Stimulated activated CD4-positive, alpha-beta T cell treated with anti-CD3 and anti-CD28 coated beads, Interleukin-15, amount 100 ng/mL, for 1 hour (primary cell): ENCODE measurements around the gene TFAP2B.

Source experiments
- DNase-seq, 2 donors: peaks; one replicate each; pipeline ENCODE4 v3.0.0-alpha.2; 2020; ENCODE audit warnings: low read depth in 1 of 2, low spot score in 1 of 2

Gene TFAP2B

DNA sequence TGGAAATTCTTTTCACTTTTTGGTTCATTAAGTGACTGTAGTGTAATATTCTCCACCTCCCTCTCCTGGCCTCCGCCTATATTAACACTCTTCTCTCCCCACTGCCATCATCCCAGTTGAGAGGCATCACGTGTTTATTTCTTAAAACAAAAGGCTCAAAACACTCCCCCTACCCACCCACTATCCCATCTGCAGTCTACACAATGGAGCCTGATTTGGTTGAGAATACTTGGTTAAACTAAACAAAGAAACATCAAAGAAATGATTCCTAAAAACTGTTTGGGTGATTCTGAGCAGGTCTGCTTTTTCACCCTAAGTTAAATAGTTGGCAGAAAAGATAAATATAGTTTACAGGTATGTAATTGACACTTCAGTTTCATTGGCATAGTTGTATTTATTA lies 5.9 kb downstream of the TFAP2B start:
- no peak for DNase-seq

DNA sequence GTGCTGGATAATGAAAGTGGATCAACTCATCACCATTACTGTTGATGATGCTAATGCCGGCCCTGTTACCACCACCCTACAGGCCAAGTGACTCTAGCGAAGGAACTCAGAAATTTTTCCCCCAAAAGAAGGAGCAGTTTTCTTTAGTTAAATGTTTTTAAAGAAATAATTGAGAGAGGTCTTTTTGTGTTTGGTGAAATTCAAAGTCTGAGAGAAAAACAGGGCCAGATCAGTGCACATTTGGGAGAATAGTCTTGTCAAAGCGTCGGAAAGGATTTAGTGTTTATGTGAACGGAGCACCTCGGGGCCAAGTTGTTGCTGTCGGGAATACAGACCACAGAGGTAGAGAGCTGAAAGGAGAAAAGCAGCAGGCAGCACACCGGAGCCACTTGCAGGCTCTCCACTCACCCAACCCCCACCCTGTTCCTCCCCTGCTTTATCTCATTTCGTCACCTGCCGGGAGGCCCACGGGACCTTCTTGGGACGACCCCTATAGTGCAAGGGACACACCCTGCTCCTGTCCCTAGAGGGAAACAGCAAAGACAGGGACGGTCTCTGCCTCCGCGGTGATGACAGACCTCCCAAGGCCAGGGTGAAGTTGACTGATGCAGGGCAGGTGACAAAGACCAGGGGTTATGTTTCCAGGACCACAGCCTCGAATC lies 6.8 kb downstream of the TFAP2B start:
- DNase-seq = no peak

DNA sequence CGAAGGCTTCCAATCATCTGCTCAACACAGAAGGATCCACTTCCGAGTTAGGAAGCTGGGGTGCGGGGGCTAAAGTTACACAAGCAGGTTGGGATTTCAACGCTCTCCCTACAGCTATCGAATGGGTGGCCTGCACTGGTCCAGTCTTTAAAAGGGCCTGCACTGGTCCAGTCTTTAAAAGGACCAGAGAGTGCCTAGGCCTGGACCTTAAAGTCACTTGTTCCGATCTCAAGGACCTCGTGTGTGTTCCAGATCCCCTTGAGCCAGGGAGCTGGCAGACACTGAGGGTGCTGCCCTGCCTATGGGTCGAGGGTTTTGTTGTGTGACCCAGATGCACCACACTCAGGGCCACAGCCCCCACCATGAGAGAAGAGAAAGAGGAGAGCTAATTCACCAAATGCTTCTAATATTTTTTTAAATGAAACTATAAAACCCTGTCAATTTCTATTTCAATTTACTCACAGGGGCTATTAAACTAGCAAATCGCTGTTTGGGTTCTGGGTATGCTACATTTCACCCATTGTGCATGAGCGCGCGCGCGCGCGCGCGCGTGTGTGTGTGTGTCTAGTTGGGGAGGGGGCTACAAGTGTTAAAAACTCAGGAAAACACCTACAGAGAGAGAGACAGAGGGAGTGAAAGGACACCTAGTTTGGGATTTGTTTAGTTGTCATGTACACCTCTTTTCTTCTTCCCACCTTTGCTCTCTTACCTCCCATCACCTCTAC lies 7.5 kb downstream of the TFAP2B start:
- DNase-seq = no peak

- no peak for DNase-seq
Measured at GRCh38 chr6:50826803-50827202, 8.1 kb downstream of the TFAP2B start.

DNA sequence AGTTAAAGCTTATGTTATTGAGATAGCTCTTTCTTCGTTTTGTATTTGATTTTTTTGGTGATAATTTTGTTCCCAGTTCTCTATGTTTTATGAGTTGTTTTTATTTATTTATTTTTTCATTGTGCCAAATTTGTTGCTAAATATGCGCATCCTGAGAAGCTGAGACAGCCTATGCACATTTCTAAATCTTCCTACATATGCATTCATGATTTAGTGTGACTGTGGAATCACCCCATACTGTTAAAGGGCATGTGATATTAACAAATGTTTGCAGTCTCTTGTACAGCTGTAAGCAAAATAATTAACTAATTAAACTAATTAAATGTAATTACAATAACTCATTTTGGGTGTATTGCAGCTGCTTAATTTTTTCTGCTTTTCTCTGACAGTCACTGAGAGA lies 10.4 kb downstream of the TFAP2B start:
- DNase-seq = no peak

- no peak for DNase-seq
Measured at GRCh38 chr6:50829898-50830444, 11.3 kb downstream of the TFAP2B start.

GRCh38 chr6:50831186-50831585 lies 12.5 kb downstream of the TFAP2B start:
- no peak for DNase-seq

- no peak for DNase-seq
Measured at GRCh38 chr6:50832912-50833311, 14.2 kb downstream of the TFAP2B start.

GRCh38 chr6:50834929-50835410 lies 16.3 kb downstream of the TFAP2B start:
- DNase-seq = no peak

DNA sequence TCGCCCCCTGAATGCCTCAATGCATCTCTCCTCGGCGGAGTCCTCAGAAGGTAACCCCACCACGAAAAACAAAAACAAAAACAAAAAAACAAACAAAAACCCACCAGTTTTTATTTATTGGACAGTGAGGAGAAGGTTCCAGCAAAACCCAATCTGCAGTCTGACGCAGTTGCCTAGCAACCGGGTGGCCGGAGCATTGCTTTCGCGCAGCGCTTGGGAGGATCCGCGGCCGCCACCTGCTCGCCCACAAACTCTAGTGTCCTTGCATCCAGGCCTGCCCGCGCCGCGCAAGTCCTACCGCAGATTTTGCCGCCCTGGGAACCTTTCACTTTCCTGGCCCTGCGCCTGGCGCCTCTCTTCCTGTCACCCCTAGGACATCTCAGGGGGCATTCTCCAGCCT lies 17.6 kb downstream of the TFAP2B start:
- DNase-seq = no peak

DNA sequence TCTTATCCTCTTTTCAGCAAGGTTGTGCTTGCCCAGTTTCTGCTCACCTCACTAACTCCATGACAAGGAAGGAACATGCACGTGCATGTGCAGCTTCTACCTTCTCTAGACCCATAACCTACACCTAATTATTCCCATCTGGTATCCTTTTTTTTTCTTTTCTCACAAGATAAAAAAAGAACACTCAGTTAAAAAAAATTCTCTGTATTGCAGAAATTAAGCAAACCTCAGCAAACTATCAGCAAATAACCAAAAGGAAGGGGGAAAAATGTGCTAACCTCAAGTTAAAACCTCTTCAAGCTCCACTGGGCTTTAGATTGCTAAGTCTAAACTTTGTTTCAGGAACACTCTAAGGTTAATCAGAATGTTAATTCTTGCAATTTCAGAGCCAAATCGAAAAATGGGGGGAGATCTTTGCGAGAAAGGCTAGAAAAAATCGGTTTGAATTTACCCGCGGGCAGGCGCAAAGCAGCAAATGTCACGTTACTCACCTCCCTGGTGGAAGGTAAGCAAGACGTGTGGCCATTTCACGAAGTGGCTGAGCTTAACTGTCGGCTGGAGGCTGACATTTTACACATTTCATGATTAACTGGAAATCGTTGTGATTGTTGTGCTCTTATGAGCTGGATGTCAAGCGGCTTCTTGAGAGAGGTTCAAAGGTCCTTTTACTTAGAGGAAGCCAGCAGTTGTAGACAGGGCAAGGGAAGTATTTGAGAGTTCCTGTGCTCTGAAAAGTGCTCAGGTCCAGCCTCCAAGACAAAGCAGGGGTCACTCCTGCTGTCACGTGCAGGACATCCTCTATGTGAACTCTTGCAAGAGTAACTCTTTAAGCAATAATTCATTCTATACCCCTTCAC lies 19.1 kb downstream of the TFAP2B start:
- DNase-seq = no peak

- no peak for DNase-seq
Measured at GRCh38 chr6:50840112-50840810, 21.6 kb downstream of the TFAP2B start.

GRCh38 chr6:50840811-50841192 lies 22.1 kb downstream of the TFAP2B start:
- DNase-seq = no peak

DNA sequence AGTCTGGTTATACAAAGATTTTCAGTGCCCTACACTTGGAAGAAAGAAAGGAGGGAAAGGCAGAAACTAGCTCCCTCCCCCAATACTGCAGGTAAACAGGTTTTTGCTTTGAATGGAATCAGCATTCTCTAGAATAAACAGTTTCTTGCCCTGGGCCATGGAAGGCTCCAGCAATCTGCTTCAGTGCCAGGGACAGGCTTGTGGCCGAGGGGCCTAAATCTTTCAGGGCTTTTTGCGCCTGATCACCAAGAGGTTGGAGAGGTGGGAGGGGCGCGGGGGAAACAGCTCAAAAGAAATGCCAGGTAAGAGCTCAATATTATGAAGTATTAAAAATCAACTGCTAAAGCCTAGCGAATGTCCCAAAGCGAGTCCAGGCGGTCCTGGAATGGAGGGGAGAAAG lies 23.8 kb downstream of the TFAP2B start:
- no peak for DNase-seq

DNA sequence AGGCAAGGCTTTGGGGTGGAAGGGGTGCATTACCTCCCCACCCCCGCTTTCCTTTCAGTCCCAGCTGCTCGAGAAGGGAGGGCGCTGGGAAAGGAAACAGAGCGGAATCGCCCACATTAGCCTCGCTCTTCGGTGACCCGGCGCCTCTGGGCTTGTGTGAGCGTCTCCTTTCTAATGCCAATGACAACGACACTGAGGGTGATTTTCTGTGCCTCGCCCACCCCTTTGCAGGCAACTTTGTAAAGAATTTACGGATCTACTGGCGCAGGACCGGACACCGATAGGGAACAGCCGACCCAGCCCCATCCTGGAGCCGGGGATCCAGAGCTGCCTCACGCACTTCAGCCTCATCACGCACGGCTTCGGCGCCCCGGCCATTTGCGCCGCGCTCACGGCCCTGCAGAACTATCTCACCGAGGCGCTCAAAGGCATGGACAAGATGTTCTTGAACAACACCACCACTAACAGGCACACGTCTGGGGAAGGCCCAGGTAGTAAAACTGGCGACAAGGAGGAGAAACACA lies 24.3 kb downstream of the TFAP2B start:
- no peak for DNase-seq

GRCh38 chr6:50843842-50844241 lies 25.2 kb downstream of the TFAP2B start:
- no peak for DNase-seq

- DNase-seq = no peak
Measured at GRCh38 chr6:50845499-50846143, 26.9 kb downstream of the TFAP2B start.

GRCh38 chr6:50846144-50846851 lies 27.6 kb downstream of the TFAP2B start:
- no peak for DNase-seq

GRCh38 chr6:50846852-50847155 lies 28.1 kb downstream of the TFAP2B start:
- no peak for DNase-seq
